ENCODE data around the gene PGAP1. TPM values are rescaled to one million over a fixed set of nuclear protein-coding genes. Genes with fewer than 3 reads are reported as not detected.

Gene PGAP1
- total and polyA plus RNA-seq, 2 of the 8 experiments (the other 6 are each of a cell fraction or from before 2014, with no cell fraction given): 8.3 to 24.1 TPM

GRCh38 chr2:196944570-196944969 is 18.1 kb upstream of the PGAP1 start:
- peak overlapping the region; percentile 97; the same call in 1 of the 2 replicates for H2AFZ ChIP-seq (ENCODE audit: low read length)
- no peak overlapping the region for H3K9ac ChIP-seq (replicated peaks in 1 of 4; ENCODE audit: extremely low read depth in 1 of 4, low read depth in 3 of 4, low read length in 3 of 4)
- no peak overlapping the region for H2BK12ac ChIP-seq (ENCODE audit: low read depth, low read length)
- H3K23ac ChIP-seq (ENCODE audit: insufficient read length): no peak overlapping the region
- no peak overlapping the region for H2BK15ac ChIP-seq (ENCODE audit: low read length)
- no peaks in the 10 kb centered on the region for H4K20me1 ChIP-seq (replicated peaks in 1 of 2; ENCODE audit: control insufficient read depth in 1 of 2, insufficient read depth in 2 of 2, low read length in 2 of 2)
- H4K91ac ChIP-seq (replicated peaks; ENCODE audit: insufficient read length, low read length): no peak overlapping the region
- no peak overlapping the region for H3K4ac ChIP-seq (replicated peaks; ENCODE audit: insufficient read length, low read depth, low read length)
- H2BK20ac ChIP-seq (ENCODE audit: low read length): no peak overlapping the region
- no peak overlapping the region for H3K14ac ChIP-seq (ENCODE audit: insufficient read length)
- DNase-seq (ENCODE audit: low read depth in 1 of 2, low spot score in 2 of 2) (no peak), FAIRE-seq (no peak)
- no peaks in the 10 kb centered on the region; the same call in 1 of the 2 replicates for H3K23me2 ChIP-seq (ENCODE audit: low read depth, low read length)
- no peak overlapping the region for H3K4me2 ChIP-seq (ENCODE audit: insufficient read depth in 1 of 2, low read depth in 2 of 2, low read length in 2 of 2)
- no peak overlapping the region for H2BK5ac ChIP-seq (ENCODE audit: low read depth, low read length)
- H3K56ac ChIP-seq (replicated peaks; ENCODE audit: insufficient read length, low read depth, low read length): no peak overlapping the region
- ChIA-PET CTCF (ENCODE audit: partially characterized antibody) (interaction anchor here (1.4 to 2.2 kb wide), 2 partner anchors 10 to 17 kb away, joined by 3 to 6 read pairs; no protein-coding TSS in a partner anchor), POLR2A (ENCODE audit: partially characterized antibody) (no interaction called here)
- H3K9me3 ChIP-seq (ENCODE audit: insufficient read depth in 2 of 2, low read depth in 1 of 2, low read length in 1 of 2): no peaks in the 10 kb centered on the region
- H2BK120ac ChIP-seq (replicated peaks; ENCODE audit: low read depth, low read length): no peak overlapping the region
- H3K27me3 ChIP-seq (replicated peaks in 1 of 4; ENCODE audit: control insufficient read depth in 3 of 4, extremely low read depth in 1 of 4, insufficient read depth in 3 of 4, low read length in 3 of 4): no peaks in the 10 kb centered on the region
- no peaks in the 10 kb centered on the region for H3K79me1 ChIP-seq (ENCODE audit: low read depth, low read length)
- no peak overlapping the region for H3K18ac ChIP-seq (ENCODE audit: extremely low read depth, low read length)
- no peak overlapping the region for H3K27ac ChIP-seq (ENCODE audit: low read depth, low read length)
- H2AK5ac ChIP-seq (ENCODE audit: low read depth, low read length): no peak overlapping the region
- 79% methylated on average over 4 of the region's 4 CpGs; no CpG with 5 or more reads in 1 of the 2 experiments for WGBS, 2 experiments (ENCODE audit: extremely low coverage in 1 of 2, insufficient coverage in 1 of 2, insufficient read length in 1 of 2, insufficient replicate concordance in 2 of 2, low coverage in 1 of 2, low lambda C conversion rate in 2 of 2, missing lambda C conversion rate in 1 of 2)
- no peak overlapping the region for H4K5ac ChIP-seq (ENCODE audit: insufficient read length, low read depth, low read length)
- no peaks in the 10 kb centered on the region for H3K79me2 ChIP-seq (ENCODE audit: control insufficient read depth in 1 of 2, insufficient read depth in 2 of 2, low read length in 2 of 2)
- H4K8ac ChIP-seq (ENCODE audit: extremely low read depth, insufficient read depth, low read length): no peak overlapping the region
- H3K4me1 ChIP-seq (replicated peaks in 1 of 4; ENCODE audit: control insufficient read depth in 3 of 4, insufficient read depth in 4 of 4, low read length in 3 of 4): peaks cover 0 to 2% (median 0%) of the 10 kb centered on the region in 4 experiments; a peak in 2 of 7 replicates
- no peaks in the 10 kb centered on the region for H3K36me3 ChIP-seq (ENCODE audit: control insufficient read depth in 2 of 4, insufficient read depth in 4 of 4, low read length in 3 of 4)
- no peak overlapping the region for H3K4me3 ChIP-seq (ENCODE audit: extremely low read depth in 1 of 4, insufficient read depth in 2 of 4, low read depth in 3 of 4, low read length in 4 of 4)
- TF ChIP-seq JUN (IDR thresholded peaks at IDR 0.05; ENCODE audit: low read depth, low read length): no peak
- TF ChIP-seq RAD21 (IDR thresholded peaks at IDR 0.05 in 1 of 2, conservative IDR thresholded peaks at IDR 0.05 in 1 of 2; ENCODE audit: low read depth in 2 of 2, low read length in 2 of 2): no peak
- TF ChIP-seq EP300 (IDR thresholded peaks at IDR 0.05; ENCODE audit: borderline replicate concordance in 1 of 2, low read depth in 2 of 2, low read length in 2 of 2): no peak
- no peak for TF ChIP-seq BRCA1 (IDR thresholded peaks at IDR 0.05; ENCODE audit: low read depth, low read length)
- TF ChIP-seq SP2 (IDR thresholded peaks at IDR 0.05; ENCODE audit: low read length): no peak
- no peak for TF ChIP-seq TEAD4 (IDR thresholded peaks at IDR 0.05; ENCODE audit: low read depth, low read length)
- no peak for TF ChIP-seq TAF1 (IDR thresholded peaks at IDR 0.05; ENCODE audit: low read depth, low read length)
- no peak for TF ChIP-seq SRF (IDR thresholded peaks at IDR 0.05; ENCODE audit: low read depth, low read length)
- no peak for TF ChIP-seq KDM5A (IDR thresholded peaks at IDR 0.05; ENCODE audit: low read length)
- no peak for TF ChIP-seq EZH2 (IDR thresholded peaks at IDR 0.05; ENCODE audit: low read depth, low read length, severe bottlenecking)
- TF ChIP-seq RBBP5 (IDR thresholded peaks at IDR 0.05; ENCODE audit: borderline replicate concordance, low read depth, low read length): no peak
- TF ChIP-seq RXRA (IDR thresholded peaks at IDR 0.05; ENCODE audit: insufficient read depth, low read depth, low read length): no peak
- no peak for TF ChIP-seq BCL11A (IDR thresholded peaks at IDR 0.05; ENCODE audit: low read depth in 2 of 2, low read length in 2 of 2)
- TF ChIP-seq CREB1 (IDR thresholded peaks at IDR 0.05): no peak
- TF ChIP-seq KDM1A (IDR thresholded peaks at IDR 0.05; ENCODE audit: borderline replicate concordance, low read length): no peak

Measured in H1 (cell line).